HepG2 (cell line): ENCODE data around the gene SNED1. TPM values are rescaled to one million over a fixed set of nuclear protein-coding genes. Genes with fewer than 3 reads are reported as not detected.

ENCODE experiments used
- HNF1B ChIP-seq: sonication (generic); formaldehyde crosslinking; IDR thresholded peaks from 2 replicates; pipeline ENCODE4 v1.5.1; 2020; ENCODE audit warnings: mild to moderate bottlenecking, moderate library complexity, missing genetic modification reagents
- REXO4 ChIP-seq: sonication (generic); formaldehyde crosslinking; IDR thresholded peaks from 2 replicates; pipeline ENCODE4 v1.8.0; 2022; ENCODE audit warnings: missing genetic modification reagents, mild to moderate bottlenecking, borderline replicate concordance
- TFAP4 ChIP-seq: sonication (generic); IDR thresholded peaks from 2 replicates; pipeline ENCODE4 v1.6.1; 2016; ENCODE audit warnings: low read depth, borderline replicate concordance
- TFE3 ChIP-seq: IDR thresholded peaks from 2 replicates; pipeline ENCODE4 v1.6.1; 2016
- TGIF2 ChIP-seq: IDR thresholded peaks from 2 replicates; pipeline ENCODE4 v1.6.1; 2016; ENCODE audit warnings: control low read depth, missing compliant biosample characterization
- ZNF256 ChIP-seq: sonication (generic); formaldehyde crosslinking; conservative IDR thresholded peaks from 2 replicates; pipeline ENCODE4 v1.4.0; 2020; ENCODE audit warnings: missing genetic modification reagents
- ZXDC ChIP-seq: sonication (generic); formaldehyde crosslinking; IDR thresholded peaks from 2 replicates; pipeline ENCODE4 v1.5.0; 2020; ENCODE audit warnings: mild to moderate bottlenecking, missing genetic modification reagents
- polyA plus RNA-seq, 8 experiments: library from polyadenylated mRNA; depleted of rRNA in 3 of 8; stranded (reverse) in 7 of 8; unstranded in 1 of 8; fragments of >200 nt; fragmentation: Illumina TruSeq in 4 of 8; extraction: Trizol in 4 of 8; gene quantifications; 2 replicates each; pipeline versions ENCODE4 v1.2.1 to v1.2.3, GENCODE V29; 2011 to 2016; ENCODE audit warnings: low read depth in 4 of 8, missing spikeins in 1 of 8, mixed read lengths in 1 of 8; ENCODE audit not compliant: insufficient read depth in 1 of 8
- total RNA-seq, 5 experiments: library from RNA; depleted of rRNA; stranded (reverse); fragments of >200 nt; fragmentation: Illumina TruSeq; extraction: Trizol; gene quantifications; 2 replicates each; pipeline ENCODE4 v1.2.3, GENCODE V29; 2016; ENCODE audit warnings: low read depth in 1 of 5

SNED1 gene
- total and polyA plus RNA-seq, 2 of the 13 experiments (the other 11 are each of a cell fraction or from before 2014, with no cell fraction given) = 0.15 to 0.65 TPM

- no peak for TF ChIP-seq TGIF2 (CRISPR knock-in tag)
- no peak for TF ChIP-seq TFE3
- no peak for TF ChIP-seq REXO4 (CRISPR knock-in tag)
- TF ChIP-seq ZXDC = no peak
- no peak for TF ChIP-seq TFAP4
- TF ChIP-seq ZNF256 (CRISPR knock-in tag) = no peak
- TF ChIP-seq HNF1B (CRISPR knock-in tag) = no peak
These were observed 67.0 kb downstream of the SNED1 start (continued) for GRCh38 chr2:241065355-241065803.
